ENCODE data around the gene RPP38. TPM values are rescaled to one million over a fixed set of nuclear protein-coding genes. Genes with fewer than 3 reads are reported as not detected.

The RPP38 gene
- total and polyA plus RNA-seq, 10 of the 15 experiments (the other 5 are each of a cell fraction or from before 2014, with no cell fraction given) = 13.0 to 40.9 (median 27.2) TPM

DNA sequence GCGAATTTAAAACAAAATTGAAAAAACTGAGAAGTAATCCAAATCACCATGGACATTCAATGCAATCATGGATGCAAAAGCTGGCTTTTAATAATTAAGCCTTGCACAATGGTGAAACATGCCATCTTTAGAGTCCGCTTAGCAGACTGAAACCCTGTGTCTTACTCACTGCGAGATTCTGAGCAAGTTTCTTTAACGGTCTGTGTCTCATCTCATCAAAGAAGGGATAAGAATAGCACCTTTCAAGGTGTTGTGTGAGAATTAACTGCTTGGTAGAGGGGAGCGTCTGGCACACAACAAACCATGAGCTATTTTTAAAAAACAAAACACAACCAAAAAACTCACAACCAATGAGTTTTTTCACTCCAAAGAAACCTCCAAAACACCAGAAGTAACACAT is 30.0 kb upstream of the RPP38 start:
- SMC1A ChIA-PET (ENCODE audit: uncharacterized antibody, unreplicated experiment) = interaction anchor here (0.9 to 1.4 kb wide), 2 partner anchors 40 to 75 kb away, joined by 3 read pairs; no protein-coding TSS in a partner anchor
- Histone ChIP-seq H3K36me3 (ENCODE audit: control insufficient read depth in 2 of 2, insufficient read depth in 2 of 2, low read length in 1 of 2) (no peaks in the 10 kb centered on the region), H3K27me3 (replicated peaks in 1 of 2; ENCODE audit: control insufficient read depth in 2 of 2, insufficient read depth in 2 of 2, low read length in 1 of 2) (no peaks in the 10 kb centered on the region; a peak in 1 of 4 replicates), H4K20me1 (ENCODE audit: control insufficient read depth, insufficient read depth) (no peaks in the 10 kb centered on the region), H3K27ac (ENCODE audit: control insufficient read depth, insufficient read depth) (no peak overlapping the region), H2AFZ (ENCODE audit: control insufficient read depth, low read depth, low read length) (no peak overlapping the region), H3K4me2 (ENCODE audit: control insufficient read depth, insufficient read depth) (no peak overlapping the region), H3K79me2 (ENCODE audit: control insufficient read depth, insufficient read depth, low read length) (no peaks in the 10 kb centered on the region), H3K4me3 (no peak overlapping the region), H3K4me1 (ENCODE audit: control insufficient read depth, insufficient read depth, low read length) (no peaks in the 10 kb centered on the region), H3K9me3 (replicated peaks; ENCODE audit: control insufficient read depth, insufficient read depth, low read length) (no peaks in the 10 kb centered on the region; the same call in 2 of the 3 replicates), H3K9ac (ENCODE audit: control insufficient read depth, insufficient read depth, low read length) (no peak overlapping the region)
- WGBS (ENCODE audit: insufficient coverage, insufficient replicate concordance, low lambda C conversion rate, missing lambda C conversion rate) = 21% methylated on average over 5 of the region's 5 CpGs
- FAIRE-seq (no peak), ATAC-seq (peak; percentile 64), DNase-seq (ENCODE audit: low read depth, low spot score) (no peak)
- TF ChIP-seq ZNF217 (IDR thresholded peaks at IDR 0.05) = no peak
- TF ChIP-seq, protein P1, sequence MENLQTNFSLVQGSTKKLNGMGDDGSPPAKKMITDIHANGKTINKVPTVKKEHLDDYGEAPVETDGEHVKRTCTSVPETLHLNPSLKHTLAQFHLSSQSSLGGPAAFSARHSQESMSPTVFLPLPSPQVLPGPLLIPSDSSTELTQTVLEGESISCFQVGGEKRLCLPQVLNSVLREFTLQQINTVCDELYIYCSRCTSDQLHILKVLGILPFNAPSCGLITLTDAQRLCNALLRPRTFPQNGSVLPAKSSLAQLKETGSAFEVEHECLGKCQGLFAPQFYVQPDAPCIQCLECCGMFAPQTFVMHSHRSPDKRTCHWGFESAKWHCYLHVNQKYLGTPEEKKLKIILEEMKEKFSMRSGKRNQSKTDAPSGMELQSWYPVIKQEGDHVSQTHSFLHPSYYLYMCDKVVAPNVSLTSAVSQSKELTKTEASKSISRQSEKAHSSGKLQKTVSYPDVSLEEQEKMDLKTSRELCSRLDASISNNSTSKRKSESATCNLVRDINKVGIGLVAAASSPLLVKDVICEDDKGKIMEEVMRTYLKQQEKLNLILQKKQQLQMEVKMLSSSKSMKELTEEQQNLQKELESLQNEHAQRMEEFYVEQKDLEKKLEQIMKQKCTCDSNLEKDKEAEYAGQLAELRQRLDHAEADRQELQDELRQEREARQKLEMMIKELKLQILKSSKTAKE (IDR thresholded peaks at IDR 0.05; ENCODE audit: low read depth, poor library complexity, severe bottlenecking) = peak; percentile 35
- CTCF ChIA-PET = no interaction called here
- in situ Hi-C loops (cut with MboI) = no loop called here
- POLR2A ChIA-PET = no interaction called here
- no TSS peak for BruUV-seq (replicated peaks)
- RAD21 ChIA-PET (ENCODE audit: unreplicated experiment) = no interaction called here
- intact Hi-C loops (cut with micrococcal nuclease; ENCODE audit: unreplicated experiment) = no loop called here

- POLR2A ChIA-PET = no interaction called here
- no peak; the same call in 2 of the 3 replicates for ATAC-seq
- Histone ChIP-seq H4K20me1 (ENCODE audit: control insufficient read depth, insufficient read depth) (no peaks in the 10 kb centered on the region), H3K9me3 (replicated peaks; ENCODE audit: control insufficient read depth, insufficient read depth, low read length) (no peaks in the 10 kb centered on the region; the same call in 2 of the 3 replicates), H3K4me2 (ENCODE audit: control insufficient read depth, insufficient read depth) (no peak overlapping the region), H3K9ac (ENCODE audit: control insufficient read depth, insufficient read depth, low read length) (no peak overlapping the region), H2AFZ (ENCODE audit: control insufficient read depth, low read depth, low read length) (no peak overlapping the region), H3K27ac (ENCODE audit: control insufficient read depth, insufficient read depth) (no peak overlapping the region), H3K27me3 (replicated peaks in 1 of 2; ENCODE audit: control insufficient read depth in 2 of 2, insufficient read depth in 2 of 2, low read length in 1 of 2) (no peaks in the 10 kb centered on the region; a peak in 1 of 4 replicates), H3K36me3 (ENCODE audit: control insufficient read depth in 2 of 2, insufficient read depth in 2 of 2, low read length in 1 of 2) (no peaks in the 10 kb centered on the region), H3K4me3 (no peak overlapping the region), H3K79me2 (ENCODE audit: control insufficient read depth, insufficient read depth, low read length) (no peaks in the 10 kb centered on the region), H3K4me1 (ENCODE audit: control insufficient read depth, insufficient read depth, low read length) (no peaks in the 10 kb centered on the region)
- CTCF ChIA-PET = interaction anchor here (1.4 kb wide), 1 partner anchor 38 kb away, joined by 3 read pairs; no protein-coding TSS in a partner anchor
- SMC1A ChIA-PET (ENCODE audit: uncharacterized antibody, unreplicated experiment) = no interaction called here
- RAD21 ChIA-PET (ENCODE audit: unreplicated experiment) = no interaction called here
- BruUV-seq (replicated peaks) = no TSS peak
- intact Hi-C loops (cut with micrococcal nuclease; ENCODE audit: unreplicated experiment) = no loop called here
- in situ Hi-C loops (cut with MboI) = no loop called here
- 39% methylated on average over 3 of the region's 3 CpGs for WGBS (ENCODE audit: insufficient coverage, insufficient replicate concordance, low lambda C conversion rate, missing lambda C conversion rate)
- DNase-seq (ENCODE audit: low read depth, low spot score) = no peak
- FAIRE-seq = no peak
- TF ChIP-seq NFXL1 (IDR thresholded peaks at IDR 0.05; ENCODE audit: borderline replicate concordance) (no peak), TCF7 (IDR thresholded peaks at IDR 0.05; ENCODE audit: borderline replicate concordance) (no peak), POLR2A (IDR thresholded peaks at IDR 0.05; ENCODE audit: low read depth, low read length) (no peak), RCOR1 (conservative IDR thresholded peaks at IDR 0.05; ENCODE audit: low read depth, low read length) (no peak), BCL11A (IDR thresholded peaks at IDR 0.05; ENCODE audit: low read depth, low read length) (no peak), SMAD5 (IDR thresholded peaks at IDR 0.05; ENCODE audit: low read depth) (no peak), PBX3 (IDR thresholded peaks at IDR 0.05; ENCODE audit: insufficient replicate concordance, low read depth, low read length) (no peak), YBX1 (IDR thresholded peaks at IDR 0.05) (no peak), KDM1A (IDR thresholded peaks at IDR 0.05; ENCODE audit: borderline replicate concordance) (no peak)
- TF ChIP-seq, protein P2, sequence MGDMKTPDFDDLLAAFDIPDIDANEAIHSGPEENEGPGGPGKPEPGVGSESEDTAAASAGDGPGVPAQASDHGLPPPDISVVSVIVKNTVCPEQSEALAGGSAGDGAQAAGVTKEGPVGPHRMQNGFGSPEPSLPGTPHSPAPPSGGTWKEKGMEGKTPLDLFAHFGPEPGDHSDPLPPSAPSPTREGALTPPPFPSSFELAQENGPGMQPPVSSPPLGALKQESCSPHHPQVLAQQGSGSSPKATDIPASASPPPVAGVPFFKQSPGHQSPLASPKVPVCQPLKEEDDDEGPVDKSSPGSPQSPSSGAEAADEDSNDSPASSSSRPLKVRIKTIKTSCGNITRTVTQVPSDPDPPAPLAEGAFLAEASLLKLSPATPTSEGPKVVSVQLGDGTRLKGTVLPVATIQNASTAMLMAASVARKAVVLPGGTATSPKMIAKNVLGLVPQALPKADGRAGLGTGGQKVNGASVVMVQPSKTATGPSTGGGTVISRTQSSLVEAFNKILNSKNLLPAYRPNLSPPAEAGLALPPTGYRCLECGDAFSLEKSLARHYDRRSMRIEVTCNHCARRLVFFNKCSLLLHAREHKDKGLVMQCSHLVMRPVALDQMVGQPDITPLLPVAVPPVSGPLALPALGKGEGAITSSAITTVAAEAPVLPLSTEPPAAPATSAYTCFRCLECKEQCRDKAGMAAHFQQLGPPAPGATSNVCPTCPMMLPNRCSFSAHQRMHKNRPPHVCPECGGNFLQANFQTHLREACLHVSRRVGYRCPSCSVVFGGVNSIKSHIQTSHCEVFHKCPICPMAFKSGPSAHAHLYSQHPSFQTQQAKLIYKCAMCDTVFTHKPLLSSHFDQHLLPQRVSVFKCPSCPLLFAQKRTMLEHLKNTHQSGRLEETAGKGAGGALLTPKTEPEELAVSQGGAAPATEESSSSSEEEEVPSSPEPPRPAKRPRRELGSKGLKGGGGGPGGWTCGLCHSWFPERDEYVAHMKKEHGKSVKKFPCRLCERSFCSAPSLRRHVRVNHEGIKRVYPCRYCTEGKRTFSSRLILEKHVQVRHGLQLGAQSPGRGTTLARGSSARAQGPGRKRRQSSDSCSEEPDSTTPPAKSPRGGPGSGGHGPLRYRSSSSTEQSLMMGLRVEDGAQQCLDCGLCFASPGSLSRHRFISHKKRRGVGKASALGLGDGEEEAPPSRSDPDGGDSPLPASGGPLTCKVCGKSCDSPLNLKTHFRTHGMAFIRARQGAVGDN (IDR thresholded peaks at IDR 0.05) = no peak
These were observed 28.4 kb upstream of the RPP38 start for GRCh38 chr10:15068802-15069201.
